Body of pancreas (tissue), 4 donors: ENCODE measurements around the gene CAPN8. TPM values are rescaled to one million over a fixed set of nuclear protein-coding genes. Genes with fewer than 3 reads are reported as not detected.

Source experiments
- ATAC-seq: fragments of 150-250 bp; one replicate; pipeline ENCODE4 v1.9.1; 2016
- DNase-seq, 4 donors: peaks; one replicate each; pipeline ENCODE4 v3.0.0-alpha.2; 2019
- H3K27ac ChIP-seq, 4 donors: fragments of 200-600 bp; sonication (generic); 1 replicate in 3 of 4; 2 replicates in 1 of 4; pipeline versions ENCODE4 v1.5.1 to v1.6.1; 2016 to 2019; ENCODE audit warnings: mild to moderate bottlenecking in 1 of 4, mixed read lengths in 1 of 4, moderate library complexity in 1 of 4
- H3K27me3 ChIP-seq, 2 donors: fragments of 200-600 bp; sonication (generic); one replicate each; pipeline ENCODE4 v1.6.0; 2016; ENCODE audit warnings: mild to moderate bottlenecking in 1 of 2
- H3K36me3 ChIP-seq, 2 donors: fragments of 200-600 bp; sonication (generic); replicated peaks in 1 of 2; 2 replicates each; pipeline ENCODE4 v1.5.1; 2016; ENCODE audit warnings: low read depth in 2 of 2; ENCODE audit not compliant: insufficient read depth in 1 of 2
- H3K4me1 ChIP-seq: fragments of 200-600 bp; sonication (generic); one replicate; pipeline ENCODE4 v1.6.0; 2016
- H3K4me3 ChIP-seq, 2 donors: fragments of 200-600 bp; sonication (generic); 1 replicate in 1 of 2; 2 replicates in 1 of 2; pipeline ENCODE4 v1.5.1; 2016 to 2019
- H3K9me3 ChIP-seq, 3 donors: fragments of 200-600 bp; sonication (generic); 1 replicate in 2 of 3; 2 replicates in 1 of 3; pipeline ENCODE4 v1.5.1; 2016
- POLR2A ChIP-seq, 3 donors: fragments of 450-650 bp; IDR thresholded peaks; one replicate each; pipeline ENCODE4 v1.6.1; 2016; ENCODE audit warnings: antibody characterized with exemption in 3 of 3, mild to moderate bottlenecking in 2 of 3
- WGBS, 2 donors: methylation state at CpG; one replicate each; pipeline ENCODE4 v1.1.5; 2017; 5-methylcytosine and 5-hydroxymethylcytosine counted together
- intact Hi-C: fragments of 100-400 bp; cut with DNase I; formaldehyde crosslinking; loops from one replicate; pipeline ENCODE4 v1.15.1; 2023
- total RNA-seq, 2 donors: library from RNA; depleted of rRNA; stranded (reverse); fragments of >200 nt; gene quantifications; one replicate each; pipeline ENCODE4 v1.1.0, GENCODE V29; 2016
- TF ChIP-seq, protein P1 (sequence below), 7 experiments: fragments of 450-650 bp in 4 of 7; fragments of 200-600 bp in 3 of 7; sonication (generic) in 3 of 7; IDR thresholded peaks; one replicate each; pipeline ENCODE4 v1.5.1; 2016 to 2019; ENCODE audit warnings: antibody characterized with exemption in 7 of 7

The CAPN8 gene
- total RNA-seq, 2 donors from 2014 or later = 43.1 TPM; not detected in 1

- 79 to 82% methylated on average over 6 of the region's 6 CpGs for WGBS, 2 donors
- TF ChIP-seq, protein P1, sequence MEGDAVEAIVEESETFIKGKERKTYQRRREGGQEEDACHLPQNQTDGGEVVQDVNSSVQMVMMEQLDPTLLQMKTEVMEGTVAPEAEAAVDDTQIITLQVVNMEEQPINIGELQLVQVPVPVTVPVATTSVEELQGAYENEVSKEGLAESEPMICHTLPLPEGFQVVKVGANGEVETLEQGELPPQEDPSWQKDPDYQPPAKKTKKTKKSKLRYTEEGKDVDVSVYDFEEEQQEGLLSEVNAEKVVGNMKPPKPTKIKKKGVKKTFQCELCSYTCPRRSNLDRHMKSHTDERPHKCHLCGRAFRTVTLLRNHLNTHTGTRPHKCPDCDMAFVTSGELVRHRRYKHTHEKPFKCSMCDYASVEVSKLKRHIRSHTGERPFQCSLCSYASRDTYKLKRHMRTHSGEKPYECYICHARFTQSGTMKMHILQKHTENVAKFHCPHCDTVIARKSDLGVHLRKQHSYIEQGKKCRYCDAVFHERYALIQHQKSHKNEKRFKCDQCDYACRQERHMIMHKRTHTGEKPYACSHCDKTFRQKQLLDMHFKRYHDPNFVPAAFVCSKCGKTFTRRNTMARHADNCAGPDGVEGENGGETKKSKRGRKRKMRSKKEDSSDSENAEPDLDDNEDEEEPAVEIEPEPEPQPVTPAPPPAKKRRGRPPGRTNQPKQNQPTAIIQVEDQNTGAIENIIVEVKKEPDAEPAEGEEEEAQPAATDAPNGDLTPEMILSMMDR (IDR thresholded peaks at IDR 0.05) = no peak
- no peak for TF ChIP-seq POLR2A (IDR thresholded peaks at IDR 0.05)
- Histone ChIP-seq H3K4me1 (no peaks in the 10 kb centered on the region), H3K9me3 (no peaks in the 10 kb centered on the region), H3K27me3 (no peaks in the 10 kb centered on the region), H3K27ac (no peak overlapping the region), H3K36me3 (no peaks in the 10 kb centered on the region), H3K4me3 (no peak overlapping the region)
- intact Hi-C loops = no loop called here
- no peak for ATAC-seq
- no peak for DNase-seq
Measured at GRCh38 chr1:223678841-223679240, 13.3 kb upstream of the CAPN8 start.

- Histone ChIP-seq H3K9me3 (no peaks in the 10 kb centered on the region), H3K27me3 (no peaks in the 10 kb centered on the region), H3K4me3 (no peak overlapping the region), H3K4me1 (no peaks in the 10 kb centered on the region), H3K36me3 (no peaks in the 10 kb centered on the region), H3K27ac (no peak overlapping the region)
- no peak for TF ChIP-seq POLR2A (IDR thresholded peaks at IDR 0.05)
- TF ChIP-seq, protein P1 (IDR thresholded peaks at IDR 0.05) = no peak
- WGBS, 2 donors = 30 to 59% methylated on average over 2 to 5 of the region's 5 CpGs
- ATAC-seq (no peak), DNase-seq (no peak)
- intact Hi-C loops = no loop called here
Measured at GRCh38 chr1:223674119-223674890, 8.8 kb upstream of the CAPN8 start.

GRCh38 chr1:223670458-223671159 lies 5.1 kb upstream of the CAPN8 start:
- Histone ChIP-seq H3K9me3 (no peaks in the 10 kb centered on the region), H3K27me3 (no peaks in the 10 kb centered on the region), H3K27ac (no peak overlapping the region), H3K36me3 (no peaks in the 10 kb centered on the region), H3K4me1 (no peaks in the 10 kb centered on the region), H3K4me3 (no peak overlapping the region)
- DNase-seq = peak; percentile 34 to 70 (median 52)
- intact Hi-C loops = no loop called here
- peak; percentile 58 for ATAC-seq
- TF ChIP-seq, protein P1 (IDR thresholded peaks at IDR 0.05) = peak in 6 of 7 experiments; percentile 30 to 74 (median 42)
- no peak for TF ChIP-seq POLR2A (IDR thresholded peaks at IDR 0.05)
- 63 to 67% methylated on average over 7 of the region's 7 CpGs for WGBS, 2 donors

DNA sequence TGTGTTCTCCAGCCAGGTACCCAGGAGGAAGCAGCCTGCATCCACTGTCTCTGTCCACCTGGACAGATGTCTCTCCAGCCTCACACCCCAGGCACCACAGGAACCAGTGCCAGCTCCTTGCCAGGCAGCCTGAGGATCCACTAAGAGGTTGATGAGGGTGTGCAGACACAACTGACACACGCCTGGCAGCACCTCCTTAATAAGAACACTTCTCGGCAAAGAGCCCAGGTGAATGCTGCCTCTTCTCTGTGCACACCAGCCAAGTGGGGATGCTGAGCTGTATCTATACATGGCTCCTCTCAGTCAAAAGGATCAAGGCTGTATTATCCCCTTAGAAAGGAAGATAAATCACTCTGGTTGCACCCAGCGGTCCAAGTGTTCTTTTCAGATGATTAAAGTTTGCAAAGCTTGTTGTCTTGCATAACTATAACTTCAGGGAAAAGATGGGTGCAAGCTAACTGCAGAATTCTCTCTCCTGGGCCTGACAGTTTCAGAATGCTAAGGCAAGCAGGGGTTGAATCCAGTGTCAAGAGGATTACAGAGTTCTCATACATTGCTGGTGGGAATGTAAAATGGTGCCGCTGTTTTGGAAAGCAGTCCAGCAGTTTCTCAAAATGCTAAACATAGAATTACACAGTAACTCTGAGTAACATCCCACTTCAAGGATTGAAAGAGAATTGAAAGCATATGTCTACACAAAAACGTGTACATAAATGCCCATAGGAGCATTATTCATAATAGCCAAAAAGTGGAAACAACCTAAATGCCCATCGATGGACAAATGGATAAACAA lies 3.7 kb upstream of the CAPN8 start:
- 70 to 72% methylated on average over 6 of the region's 6 CpGs for WGBS, 2 donors
- Histone ChIP-seq H3K36me3 (no peaks in the 10 kb centered on the region), H3K9me3 (no peaks in the 10 kb centered on the region), H3K4me3 (no peak overlapping the region), H3K27me3 (no peaks in the 10 kb centered on the region), H3K4me1 (no peaks in the 10 kb centered on the region), H3K27ac (peak overlapping the region in 1 of 4 donors; percentile 25)
- ATAC-seq (no peak), DNase-seq (no peak)
- no peak for TF ChIP-seq POLR2A (IDR thresholded peaks at IDR 0.05)
- TF ChIP-seq, protein P1 (IDR thresholded peaks at IDR 0.05) = no peak
- intact Hi-C loops = no loop called here
